Peyer's patch (tissue), 4 donors: ENCODE measurements around the gene SOCS7.

Experiments used
- POLR2A ChIP-seq, 2 donors: fragments of 450-650 bp; IDR thresholded peaks; one replicate each; pipeline ENCODE4 v1.5.1; 2017; ENCODE audit warnings: antibody characterized with exemption in 2 of 2, mild to moderate bottlenecking in 2 of 2, moderate library complexity in 2 of 2
- TF ChIP-seq, protein P1 (sequence below), 6 experiments: fragments of 450-650 bp in 4 of 6; fragments of 200-600 bp in 2 of 6; sonication (generic) in 1 of 6; IDR thresholded peaks; one replicate each; pipeline ENCODE4 v1.5.1; 2017 to 2019; ENCODE audit warnings: antibody characterized with exemption in 6 of 6, mild to moderate bottlenecking in 3 of 6, moderate library complexity in 1 of 6

GRCh38 chr17:38424297-38424972, 72.8 kb downstream of the SOCS7 start:
- TF ChIP-seq, protein P1, sequence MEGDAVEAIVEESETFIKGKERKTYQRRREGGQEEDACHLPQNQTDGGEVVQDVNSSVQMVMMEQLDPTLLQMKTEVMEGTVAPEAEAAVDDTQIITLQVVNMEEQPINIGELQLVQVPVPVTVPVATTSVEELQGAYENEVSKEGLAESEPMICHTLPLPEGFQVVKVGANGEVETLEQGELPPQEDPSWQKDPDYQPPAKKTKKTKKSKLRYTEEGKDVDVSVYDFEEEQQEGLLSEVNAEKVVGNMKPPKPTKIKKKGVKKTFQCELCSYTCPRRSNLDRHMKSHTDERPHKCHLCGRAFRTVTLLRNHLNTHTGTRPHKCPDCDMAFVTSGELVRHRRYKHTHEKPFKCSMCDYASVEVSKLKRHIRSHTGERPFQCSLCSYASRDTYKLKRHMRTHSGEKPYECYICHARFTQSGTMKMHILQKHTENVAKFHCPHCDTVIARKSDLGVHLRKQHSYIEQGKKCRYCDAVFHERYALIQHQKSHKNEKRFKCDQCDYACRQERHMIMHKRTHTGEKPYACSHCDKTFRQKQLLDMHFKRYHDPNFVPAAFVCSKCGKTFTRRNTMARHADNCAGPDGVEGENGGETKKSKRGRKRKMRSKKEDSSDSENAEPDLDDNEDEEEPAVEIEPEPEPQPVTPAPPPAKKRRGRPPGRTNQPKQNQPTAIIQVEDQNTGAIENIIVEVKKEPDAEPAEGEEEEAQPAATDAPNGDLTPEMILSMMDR (IDR thresholded peaks at IDR 0.05): no peak
- TF ChIP-seq POLR2A (IDR thresholded peaks at IDR 0.05): no peak
